Lower leg skin (tissue), 3 donors: ENCODE data around the gene TBC1D32.

Experiments used
- POLR2A ChIP-seq, 2 donors: fragments of 450-650 bp; IDR thresholded peaks; one replicate each; pipeline ENCODE4 v1.6.1; 2016 to 2017; ENCODE audit warnings: antibody characterized with exemption in 2 of 2, mild to moderate bottlenecking in 1 of 2, moderate library complexity in 1 of 2
- TF ChIP-seq, protein P1 (sequence below), 3 donors: fragments of 450-650 bp; IDR thresholded peaks; one replicate each; pipeline ENCODE4 v1.5.1; 2016; ENCODE audit warnings: antibody characterized with exemption in 3 of 3, mild to moderate bottlenecking in 3 of 3, moderate library complexity in 2 of 3

DNA sequence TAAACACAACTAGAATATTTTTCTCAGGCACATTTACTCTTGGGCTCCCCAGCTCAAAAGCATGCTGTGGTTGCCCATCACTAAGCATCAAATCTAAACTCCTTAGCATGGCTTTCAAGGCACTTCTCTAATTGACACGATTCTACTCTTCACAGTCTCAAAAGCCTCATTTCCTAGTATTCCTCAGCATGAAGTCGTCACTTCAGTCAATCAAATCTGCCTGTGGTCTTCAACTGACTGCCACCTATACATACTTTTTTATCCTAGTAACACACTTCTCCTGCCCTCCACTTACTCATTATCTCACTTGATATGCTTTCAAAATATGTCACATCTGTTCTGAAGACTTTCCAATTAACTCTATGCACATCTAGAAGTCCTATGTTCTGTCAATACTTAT is 110.3 kb downstream of the TBC1D32 start:
- no peak for TF ChIP-seq POLR2A (IDR thresholded peaks at IDR 0.05)
- TF ChIP-seq, protein P1, sequence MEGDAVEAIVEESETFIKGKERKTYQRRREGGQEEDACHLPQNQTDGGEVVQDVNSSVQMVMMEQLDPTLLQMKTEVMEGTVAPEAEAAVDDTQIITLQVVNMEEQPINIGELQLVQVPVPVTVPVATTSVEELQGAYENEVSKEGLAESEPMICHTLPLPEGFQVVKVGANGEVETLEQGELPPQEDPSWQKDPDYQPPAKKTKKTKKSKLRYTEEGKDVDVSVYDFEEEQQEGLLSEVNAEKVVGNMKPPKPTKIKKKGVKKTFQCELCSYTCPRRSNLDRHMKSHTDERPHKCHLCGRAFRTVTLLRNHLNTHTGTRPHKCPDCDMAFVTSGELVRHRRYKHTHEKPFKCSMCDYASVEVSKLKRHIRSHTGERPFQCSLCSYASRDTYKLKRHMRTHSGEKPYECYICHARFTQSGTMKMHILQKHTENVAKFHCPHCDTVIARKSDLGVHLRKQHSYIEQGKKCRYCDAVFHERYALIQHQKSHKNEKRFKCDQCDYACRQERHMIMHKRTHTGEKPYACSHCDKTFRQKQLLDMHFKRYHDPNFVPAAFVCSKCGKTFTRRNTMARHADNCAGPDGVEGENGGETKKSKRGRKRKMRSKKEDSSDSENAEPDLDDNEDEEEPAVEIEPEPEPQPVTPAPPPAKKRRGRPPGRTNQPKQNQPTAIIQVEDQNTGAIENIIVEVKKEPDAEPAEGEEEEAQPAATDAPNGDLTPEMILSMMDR (IDR thresholded peaks at IDR 0.05): no peak
